ENCODE data around the gene PLCB1. TPM values are rescaled to one million over a fixed set of nuclear protein-coding genes. Genes with fewer than 3 reads are reported as not detected.

The PLCB1 gene
- polyA plus RNA-seq, 1 donor (not counting 4 experiments of a cell fraction or from before 2014, with no cell fraction given), result 0.37 TPM

- H3K9ac ChIP-seq (ENCODE audit: control insufficient read depth, extremely low read depth, insufficient read depth, low read length), result no peak overlapping the region
- FAIRE-seq (no peak), DNase-seq (ENCODE audit: low read depth, low spot score) (no peak)
- peaks cover 29% of the 10 kb centered on the region for H3K27me3 ChIP-seq (ENCODE audit: control insufficient read depth, extremely low read depth, insufficient read depth, low read length)
- no peaks in the 10 kb centered on the region for H4K20me1 ChIP-seq (ENCODE audit: control insufficient read depth, extremely low read depth, insufficient read depth, low read length)
- no peaks in the 10 kb centered on the region for H3K36me3 ChIP-seq (ENCODE audit: control insufficient read depth in 2 of 2, extremely low read depth in 1 of 2, insufficient read depth in 2 of 2, low read length in 2 of 2)
- dilution Hi-C loops (cut with MboI; ENCODE audit: extremely low pct_ligation_motif_present, low sequenced_read_pairs), result no loop called here
- H3K9me3 ChIP-seq (ENCODE audit: control insufficient read depth, low read depth, low read length), result no peaks in the 10 kb centered on the region
- no peak overlapping the region for H3K27ac ChIP-seq (ENCODE audit: control insufficient read depth, insufficient read depth, low read length)
- H3K4me2 ChIP-seq (ENCODE audit: control insufficient read depth, extremely low read depth, insufficient read depth, low read depth, low read length), result no peak overlapping the region
- TF ChIP-seq EZH2 (IDR thresholded peaks at IDR 0.05; ENCODE audit: low read length), result no peak
- no peaks in the 10 kb centered on the region for H3K9me1 ChIP-seq (ENCODE audit: control insufficient read depth, extremely low read depth, insufficient read depth, low read length)
- peaks cover 3% of the 10 kb centered on the region for H3K4me1 ChIP-seq (ENCODE audit: control insufficient read depth, extremely low read depth, insufficient read depth, low read length)
- no peaks in the 10 kb centered on the region for H3K79me2 ChIP-seq (ENCODE audit: control insufficient read depth, insufficient read depth, low read length)
- no peak overlapping the region for H2AFZ ChIP-seq (ENCODE audit: control insufficient read depth, low read length)
- no peak overlapping the region for H3K4me3 ChIP-seq (ENCODE audit: control insufficient read depth in 2 of 3, extremely low read depth in 1 of 3, insufficient read depth in 2 of 3, low read depth in 1 of 3, low read length in 3 of 3)
Observed at GRCh38 chr20:8133310-8133768, 1.3 kb downstream of the PLCB1 start.

GRCh38 chr20:8133851-8134451 lies 1.9 kb downstream of the PLCB1 start:
- Histone ChIP-seq H3K36me3 (ENCODE audit: control insufficient read depth in 2 of 2, extremely low read depth in 1 of 2, insufficient read depth in 2 of 2, low read length in 2 of 2) (no peaks in the 10 kb centered on the region), H3K27ac (ENCODE audit: control insufficient read depth, insufficient read depth, low read length) (no peak overlapping the region), H4K20me1 (ENCODE audit: control insufficient read depth, extremely low read depth, insufficient read depth, low read length) (no peaks in the 10 kb centered on the region), H3K9ac (ENCODE audit: control insufficient read depth, extremely low read depth, insufficient read depth, low read length) (no peak overlapping the region), H3K9me3 (ENCODE audit: control insufficient read depth, low read depth, low read length) (no peaks in the 10 kb centered on the region), H3K4me2 (ENCODE audit: control insufficient read depth, extremely low read depth, insufficient read depth, low read depth, low read length) (no peak overlapping the region), H3K4me3 (ENCODE audit: control insufficient read depth in 2 of 3, extremely low read depth in 1 of 3, insufficient read depth in 2 of 3, low read depth in 1 of 3, low read length in 3 of 3) (no peak overlapping the region), H2AFZ (ENCODE audit: control insufficient read depth, low read length) (no peak overlapping the region), H3K27me3 (ENCODE audit: control insufficient read depth, extremely low read depth, insufficient read depth, low read length) (peaks cover 29% of the 10 kb centered on the region), H3K9me1 (ENCODE audit: control insufficient read depth, extremely low read depth, insufficient read depth, low read length) (no peaks in the 10 kb centered on the region), H3K4me1 (ENCODE audit: control insufficient read depth, extremely low read depth, insufficient read depth, low read length) (peaks cover 3% of the 10 kb centered on the region), H3K79me2 (ENCODE audit: control insufficient read depth, insufficient read depth, low read length) (no peaks in the 10 kb centered on the region)
- dilution Hi-C loops (cut with MboI; ENCODE audit: extremely low pct_ligation_motif_present, low sequenced_read_pairs), result no loop called here
- no peak for FAIRE-seq
- TF ChIP-seq CTCF (optimal IDR thresholded peaks at IDR 0.05 in 1 of 3, IDR thresholded peaks at IDR 0.05 in 1 of 3, conservative IDR thresholded peaks at IDR 0.05 in 1 of 3; ENCODE audit: extremely low read depth in 1 of 3, insufficient read depth in 2 of 3, low read length in 3 of 3) (no peak), EZH2 (IDR thresholded peaks at IDR 0.05; ENCODE audit: low read length) (no peak)
- DNase-seq (ENCODE audit: low read depth, low spot score), result no peak

- DNase-seq (ENCODE audit: low read depth, low spot score) (no peak), FAIRE-seq (no peak)
- no peaks in the 10 kb centered on the region for H4K20me1 ChIP-seq (ENCODE audit: control insufficient read depth, extremely low read depth, insufficient read depth, low read length)
- no peaks in the 10 kb centered on the region for H3K79me2 ChIP-seq (ENCODE audit: control insufficient read depth, insufficient read depth, low read length)
- H3K4me1 ChIP-seq (ENCODE audit: control insufficient read depth, extremely low read depth, insufficient read depth, low read length), result no peaks in the 10 kb centered on the region
- H2AFZ ChIP-seq (ENCODE audit: control insufficient read depth, low read length), result no peak overlapping the region
- dilution Hi-C loops (cut with MboI; ENCODE audit: extremely low pct_ligation_motif_present, low sequenced_read_pairs), result no loop called here
- H3K9me1 ChIP-seq (ENCODE audit: control insufficient read depth, extremely low read depth, insufficient read depth, low read length), result no peaks in the 10 kb centered on the region
- H3K27me3 ChIP-seq (ENCODE audit: control insufficient read depth, extremely low read depth, insufficient read depth, low read length), result peaks cover 1% of the 10 kb centered on the region
- H3K4me3 ChIP-seq (ENCODE audit: control insufficient read depth in 2 of 3, extremely low read depth in 1 of 3, insufficient read depth in 2 of 3, low read depth in 1 of 3, low read length in 3 of 3), result no peak overlapping the region
- H3K9me3 ChIP-seq (ENCODE audit: control insufficient read depth, low read depth, low read length), result no peaks in the 10 kb centered on the region
- H3K4me2 ChIP-seq (ENCODE audit: control insufficient read depth, extremely low read depth, insufficient read depth, low read depth, low read length), result no peak overlapping the region
- H3K9ac ChIP-seq (ENCODE audit: control insufficient read depth, extremely low read depth, insufficient read depth, low read length), result no peak overlapping the region
- no peak overlapping the region for H3K27ac ChIP-seq (ENCODE audit: control insufficient read depth, insufficient read depth, low read length)
- TF ChIP-seq CTCF (optimal IDR thresholded peaks at IDR 0.05 in 1 of 3, IDR thresholded peaks at IDR 0.05 in 1 of 3, conservative IDR thresholded peaks at IDR 0.05 in 1 of 3; ENCODE audit: extremely low read depth in 1 of 3, insufficient read depth in 2 of 3, low read length in 3 of 3) (no peak), EZH2 (IDR thresholded peaks at IDR 0.05; ENCODE audit: low read length) (no peak)
- no peaks in the 10 kb centered on the region for H3K36me3 ChIP-seq (ENCODE audit: control insufficient read depth in 2 of 2, extremely low read depth in 1 of 2, insufficient read depth in 2 of 2, low read length in 2 of 2)
Observed at GRCh38 chr20:8139899-8140298, 7.8 kb downstream of the PLCB1 start.

Data from keratinocyte (primary cell).